22Rv1 (cell line): ENCODE data around the gene AGAP3.

Experiments used
- ZFX ChIP-seq: fragments of 450-650 bp; IDR thresholded peaks from 2 replicates; pipeline ENCODE4 v1.6.1; 2017; ENCODE audit warnings: antibody characterized with exemption, borderline replicate concordance
- TF ChIP-seq, protein P1 (sequence below): fragments of 450-650 bp; IDR thresholded peaks from 2 replicates; pipeline ENCODE4 v1.5.1; 2017; ENCODE audit warnings: mild to moderate bottlenecking

GRCh38 chr7:151179946-151180345, 93.7 kb downstream of the AGAP3 start:
- TF ChIP-seq, protein P1, sequence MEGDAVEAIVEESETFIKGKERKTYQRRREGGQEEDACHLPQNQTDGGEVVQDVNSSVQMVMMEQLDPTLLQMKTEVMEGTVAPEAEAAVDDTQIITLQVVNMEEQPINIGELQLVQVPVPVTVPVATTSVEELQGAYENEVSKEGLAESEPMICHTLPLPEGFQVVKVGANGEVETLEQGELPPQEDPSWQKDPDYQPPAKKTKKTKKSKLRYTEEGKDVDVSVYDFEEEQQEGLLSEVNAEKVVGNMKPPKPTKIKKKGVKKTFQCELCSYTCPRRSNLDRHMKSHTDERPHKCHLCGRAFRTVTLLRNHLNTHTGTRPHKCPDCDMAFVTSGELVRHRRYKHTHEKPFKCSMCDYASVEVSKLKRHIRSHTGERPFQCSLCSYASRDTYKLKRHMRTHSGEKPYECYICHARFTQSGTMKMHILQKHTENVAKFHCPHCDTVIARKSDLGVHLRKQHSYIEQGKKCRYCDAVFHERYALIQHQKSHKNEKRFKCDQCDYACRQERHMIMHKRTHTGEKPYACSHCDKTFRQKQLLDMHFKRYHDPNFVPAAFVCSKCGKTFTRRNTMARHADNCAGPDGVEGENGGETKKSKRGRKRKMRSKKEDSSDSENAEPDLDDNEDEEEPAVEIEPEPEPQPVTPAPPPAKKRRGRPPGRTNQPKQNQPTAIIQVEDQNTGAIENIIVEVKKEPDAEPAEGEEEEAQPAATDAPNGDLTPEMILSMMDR: no peak
- no peak for TF ChIP-seq ZFX
